Stimulated activated CD8-positive, alpha-beta memory T cell treated with anti-CD3 and anti-CD28 coated beads, Interleukin-12 subunit alpha, Interleukin-12 subunit beta, amount 100 ng/mL, for 24 hours (primary cell): ENCODE measurements around the gene NEIL3.

Source experiments
- DNase-seq: peaks from one replicate; pipeline ENCODE4 v3.0.0-alpha.2; 2020; ENCODE audit errors: extremely low read depth

NEIL3 gene

DNA sequence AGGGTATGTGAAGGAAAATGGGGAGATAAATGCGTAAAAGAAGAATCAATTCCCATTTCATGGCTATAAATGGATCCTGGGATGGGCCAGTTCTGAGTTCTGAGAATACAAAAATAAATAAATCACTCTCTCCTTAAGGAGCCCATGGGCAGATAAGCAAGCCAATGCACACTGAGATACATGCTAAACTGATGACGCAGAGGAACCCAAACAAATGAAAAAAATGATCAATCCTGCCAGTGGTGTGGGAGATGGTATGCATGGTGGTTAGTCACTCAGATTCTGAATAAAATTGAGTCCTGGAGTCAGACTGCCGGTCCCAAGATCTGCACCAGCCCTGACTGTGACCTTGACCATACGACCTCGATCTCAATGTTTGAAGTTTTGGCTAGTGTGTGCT, 59.7 kb downstream of the NEIL3 start:
- DNase-seq = no peak

DNA sequence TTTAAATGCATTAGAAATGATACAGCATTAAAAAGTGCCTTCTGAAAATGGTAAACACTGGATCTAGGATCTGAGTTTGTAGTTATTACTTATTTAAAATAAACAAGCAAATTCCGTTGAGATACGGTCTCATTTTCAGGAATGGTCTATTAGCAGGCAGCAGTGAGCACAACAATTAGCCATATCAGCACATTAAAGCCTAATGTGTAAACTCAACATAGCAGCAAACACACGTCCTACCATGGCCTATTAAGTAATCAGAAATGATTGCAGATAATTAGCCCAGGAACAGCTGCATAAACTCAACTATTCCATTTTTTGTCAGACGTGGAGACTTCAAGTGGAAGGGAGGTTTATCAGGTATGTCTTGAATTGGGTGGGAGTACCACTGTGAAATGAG, 61.8 kb downstream of the NEIL3 start:
- no peak for DNase-seq

DNA sequence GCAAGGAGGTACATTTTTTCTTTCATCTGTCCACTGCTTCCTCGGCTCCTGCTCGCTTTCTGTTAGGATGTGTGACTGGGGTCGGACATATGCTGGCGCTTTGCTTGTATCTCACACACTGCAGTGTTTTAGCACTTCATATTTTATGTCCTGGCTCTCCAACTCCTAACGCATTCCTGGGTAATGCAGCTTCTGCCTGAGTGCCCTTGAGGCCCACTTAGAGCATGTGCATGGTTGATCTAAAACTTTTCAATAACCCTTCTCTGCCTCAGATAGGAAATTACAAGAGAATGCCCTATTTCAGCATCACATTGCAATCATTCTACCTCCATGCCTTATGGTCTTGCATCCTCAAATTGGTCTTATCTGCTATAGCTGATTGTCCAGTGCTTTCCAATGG, 65.3 kb downstream of the NEIL3 start:
- no peak for DNase-seq

DNA sequence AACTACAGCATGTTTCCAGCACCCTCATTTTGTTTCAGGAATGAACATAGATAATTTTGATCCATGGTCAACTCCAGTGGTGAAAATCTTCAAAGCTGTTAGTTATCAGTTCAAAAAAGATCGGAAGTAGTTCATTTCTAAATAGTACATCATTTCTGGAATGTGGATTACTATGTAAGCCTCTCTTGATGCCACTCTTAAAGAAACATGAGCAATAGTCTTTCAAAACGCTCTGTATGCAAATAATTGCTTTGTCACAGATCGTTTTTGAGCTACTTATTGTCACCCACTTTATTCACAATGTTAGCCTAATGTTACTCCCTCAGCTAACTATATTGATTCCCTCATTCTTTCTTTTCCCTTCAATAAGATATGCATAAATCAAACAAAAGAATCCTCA, 65.7 kb downstream of the NEIL3 start:
- DNase-seq = no peak

DNA sequence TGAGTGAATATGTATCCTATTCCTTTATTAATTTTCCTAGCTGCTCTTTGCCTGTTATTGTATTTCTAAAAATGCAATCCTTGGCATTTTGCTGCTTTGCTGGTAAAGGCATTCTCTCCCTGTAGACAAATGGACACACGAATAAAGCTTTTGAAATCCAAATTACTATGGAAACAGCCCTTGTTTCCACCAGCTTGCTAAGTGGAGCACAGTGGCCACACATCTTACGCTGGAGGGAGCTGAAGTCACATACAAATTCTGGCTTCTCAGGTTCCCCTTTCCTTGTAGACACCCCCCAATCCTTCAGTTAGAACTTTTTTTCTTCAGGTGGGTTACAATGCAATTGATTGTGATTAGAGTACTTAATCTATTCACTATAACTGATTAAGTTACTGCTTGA, 66.3 kb downstream of the NEIL3 start:
- DNase-seq = no peak

DNA sequence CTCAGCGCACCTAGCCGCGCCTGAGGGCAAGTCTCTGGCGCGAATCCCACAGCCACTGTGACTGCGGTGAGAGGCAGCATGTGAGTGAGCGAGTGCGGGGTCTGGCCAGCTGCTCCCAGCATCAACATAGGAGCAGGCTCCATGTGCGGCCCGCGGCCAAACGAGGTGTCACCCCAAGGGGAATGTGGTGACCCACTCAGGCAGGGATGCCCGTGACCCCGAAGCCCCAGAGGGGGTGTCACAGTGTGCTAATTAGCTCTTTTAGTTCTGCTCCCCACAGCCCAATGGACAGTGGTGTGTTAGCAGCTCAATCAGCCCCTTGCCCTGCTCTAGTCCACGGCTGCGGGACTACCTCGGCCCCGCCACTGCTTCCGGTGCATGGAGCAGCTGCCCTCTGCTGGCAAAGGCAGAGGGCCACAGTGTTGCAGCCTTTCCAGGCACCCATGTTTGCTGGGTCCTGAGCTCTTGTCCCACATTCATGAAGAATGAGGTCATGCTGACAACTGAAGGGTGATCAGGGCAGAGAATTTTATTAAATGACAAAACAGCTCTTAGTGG, 71.1 kb downstream of the NEIL3 start:
- DNase-seq = no peak

DNA sequence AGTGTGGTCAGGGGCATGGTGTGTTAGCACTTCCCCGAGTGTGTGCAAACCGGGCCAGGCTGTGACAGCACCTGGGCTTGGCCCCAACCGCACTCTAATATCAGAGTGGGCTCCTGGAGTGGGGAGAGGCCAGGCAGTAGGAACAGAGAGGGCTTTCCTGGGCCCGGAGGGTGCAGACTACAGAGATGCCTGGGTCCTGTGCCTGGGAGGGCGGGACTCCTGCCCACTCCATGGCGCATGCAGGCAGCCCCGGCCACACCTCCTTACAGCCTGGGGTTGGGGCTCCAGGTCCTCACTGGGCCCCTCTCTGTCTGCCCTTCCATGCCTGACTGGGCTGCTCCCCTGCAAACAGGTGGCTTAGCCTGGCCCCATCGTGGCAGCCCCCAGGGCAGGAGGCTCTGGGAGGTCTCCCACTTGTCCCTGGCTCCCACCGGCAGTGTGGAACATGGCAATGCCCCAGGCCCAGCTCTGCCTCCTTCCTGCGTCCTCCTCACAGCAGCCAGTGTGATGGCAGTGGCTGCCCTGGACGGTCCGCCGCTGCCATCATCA, 72.2 kb downstream of the NEIL3 start:
- DNase-seq = no peak

DNA sequence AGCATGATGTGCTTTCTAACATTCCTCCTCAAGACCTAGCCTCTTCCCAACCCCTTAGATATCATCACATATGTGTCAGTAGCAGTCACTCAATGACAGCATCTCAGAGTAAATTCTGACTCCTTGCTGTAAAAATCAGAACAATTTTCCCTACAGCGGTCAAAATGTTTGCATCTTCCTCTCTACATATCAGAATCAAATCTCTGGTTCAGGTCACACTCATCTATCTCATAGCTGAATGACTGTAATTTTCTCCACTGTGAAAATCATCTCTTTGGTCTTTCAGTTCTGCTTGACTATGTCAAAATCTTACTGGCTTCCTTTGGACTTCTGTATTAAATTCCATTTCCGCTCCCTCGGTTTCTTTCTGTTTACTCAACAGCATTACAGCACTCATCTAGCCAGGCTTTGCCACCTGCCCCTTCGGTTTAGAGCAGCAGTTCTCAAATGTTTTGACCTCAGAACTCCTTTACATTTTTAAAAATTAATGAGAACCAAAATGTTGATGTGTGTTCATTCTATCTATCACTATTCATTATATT, 75.3 kb downstream of the NEIL3 start:
- no peak for DNase-seq

DNA sequence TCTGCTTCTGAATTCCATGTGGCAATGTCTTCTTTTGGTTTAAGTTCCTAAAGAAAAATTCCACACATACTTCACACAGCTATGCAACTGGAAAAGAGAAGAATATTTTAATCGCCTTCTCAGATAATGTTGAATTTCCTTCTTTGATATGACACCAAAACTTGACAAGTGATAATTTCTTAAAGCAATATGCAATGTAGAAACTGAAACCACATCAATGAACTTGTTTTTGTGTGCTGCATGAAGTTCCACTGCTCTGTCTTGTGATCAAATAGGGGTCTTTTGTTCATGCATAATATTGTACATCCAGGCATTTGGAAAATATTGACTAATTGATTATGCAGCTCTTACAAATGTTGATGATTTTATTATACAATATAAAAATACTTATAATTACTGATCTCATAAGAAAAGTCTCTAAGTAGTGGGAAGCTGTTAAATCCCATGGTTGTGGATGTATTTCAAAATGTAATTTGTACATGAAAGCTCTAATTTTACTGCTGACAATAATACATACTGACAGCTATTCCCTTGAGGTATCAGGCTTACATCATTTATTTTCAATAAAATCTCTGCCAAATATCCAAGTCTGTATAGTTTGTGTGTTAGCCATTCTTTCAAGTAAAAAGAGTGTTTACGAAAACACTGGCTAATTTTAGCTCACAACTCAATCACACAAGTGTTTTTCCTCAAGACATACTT, 76.1 kb downstream of the NEIL3 start:
- DNase-seq = no peak

DNA sequence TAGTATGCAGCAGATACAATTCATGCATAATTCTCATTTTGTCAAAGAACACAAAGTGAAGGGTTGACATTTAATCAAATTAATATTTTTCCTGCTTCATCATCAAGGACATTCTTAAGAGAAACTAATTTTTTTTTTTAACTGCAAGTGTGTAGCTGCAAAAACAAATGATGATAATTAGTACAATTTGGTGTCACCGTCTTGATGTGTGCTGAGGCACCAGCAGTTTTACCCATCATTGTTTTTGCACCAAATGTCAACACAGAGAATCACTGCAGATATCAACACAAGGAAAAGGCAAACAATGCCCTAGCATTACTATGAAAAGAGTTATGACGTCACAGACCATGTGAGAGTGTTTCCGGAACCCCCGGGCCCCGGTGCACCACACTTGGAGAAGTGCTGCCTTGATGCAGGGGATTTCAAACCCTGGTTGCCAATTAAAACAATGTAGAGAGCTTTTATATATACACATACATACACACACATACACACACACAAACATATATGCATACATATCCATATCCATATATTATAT, 76.7 kb downstream of the NEIL3 start:
- no peak for DNase-seq

DNA sequence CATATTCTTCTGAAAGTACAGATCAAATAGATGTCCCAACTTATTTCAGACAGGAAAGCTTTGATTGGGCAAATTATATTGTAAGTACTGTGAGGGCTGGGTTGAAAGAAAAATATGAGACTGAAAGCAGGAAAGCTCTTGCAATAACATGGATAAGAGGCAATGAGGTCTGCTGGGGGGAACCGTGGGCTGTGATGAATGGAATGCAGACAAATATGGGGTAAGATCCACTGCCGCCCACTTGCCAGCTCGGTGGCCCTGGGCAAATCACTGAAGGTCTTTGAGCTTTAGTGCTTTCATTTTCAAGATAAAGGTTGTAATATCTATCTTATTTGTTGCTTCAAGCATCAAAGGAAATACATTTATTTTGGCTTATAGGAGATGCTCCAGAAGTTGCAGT, 81.6 kb downstream of the NEIL3 start:
- DNase-seq = no peak

DNA sequence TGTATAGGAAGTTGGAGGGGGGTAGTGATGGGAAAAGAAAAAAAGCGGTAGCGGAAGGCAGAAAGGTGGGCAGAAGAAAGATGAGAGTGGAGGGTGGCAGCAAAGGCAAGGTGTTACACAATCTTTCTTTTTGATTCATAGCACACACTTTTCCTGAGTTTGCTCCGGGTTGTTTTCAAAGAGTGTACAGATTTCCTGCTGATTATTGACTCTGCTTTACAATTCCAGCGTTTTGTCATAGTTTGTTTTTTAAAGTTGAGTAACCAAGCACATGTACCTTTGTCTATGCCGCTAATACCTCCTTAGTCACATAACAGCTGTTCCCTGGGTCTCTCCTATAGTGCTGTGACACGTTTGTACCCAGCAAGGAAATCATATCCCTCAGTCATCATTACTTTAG, 82.3 kb downstream of the NEIL3 start:
- no peak for DNase-seq

DNA sequence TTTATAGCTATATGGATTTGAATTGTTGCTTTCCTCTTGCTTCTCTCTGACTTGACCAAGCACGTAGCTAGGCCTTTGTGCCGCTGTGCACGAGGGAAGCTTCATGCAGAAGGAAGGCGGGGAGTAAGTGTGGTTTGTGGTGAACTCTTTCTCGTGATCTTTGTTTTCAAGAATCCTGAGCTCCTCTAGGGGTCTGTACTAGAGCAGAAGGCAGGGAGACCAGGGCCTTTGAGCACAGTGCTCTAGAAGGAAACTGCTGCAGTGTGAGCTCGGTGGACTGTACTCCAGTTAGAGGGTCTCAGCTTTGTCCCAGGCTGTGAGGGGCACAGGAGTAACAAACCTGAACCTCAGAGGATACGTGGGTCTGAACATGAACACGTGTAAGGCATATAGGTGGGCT, 83.6 kb downstream of the NEIL3 start:
- no peak for DNase-seq

DNA sequence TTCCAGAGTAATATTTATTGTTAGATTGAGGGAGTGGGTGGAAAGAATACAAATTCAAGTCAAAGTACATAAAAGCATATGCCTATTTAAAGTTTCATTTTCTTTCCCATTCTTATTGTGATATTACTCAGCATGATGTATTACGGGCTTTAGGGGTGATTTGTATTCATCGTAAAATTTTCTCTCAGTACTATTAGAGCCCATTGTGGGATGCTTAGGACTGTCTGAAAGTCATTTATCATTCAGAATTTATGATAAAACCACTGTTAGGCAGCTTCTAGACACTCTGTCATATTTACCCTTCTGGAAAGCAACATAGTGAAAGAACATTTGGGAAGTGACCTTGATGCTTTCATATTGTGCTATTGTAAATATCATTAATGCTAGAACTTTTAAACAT, 86.7 kb downstream of the NEIL3 start:
- no peak for DNase-seq

DNA sequence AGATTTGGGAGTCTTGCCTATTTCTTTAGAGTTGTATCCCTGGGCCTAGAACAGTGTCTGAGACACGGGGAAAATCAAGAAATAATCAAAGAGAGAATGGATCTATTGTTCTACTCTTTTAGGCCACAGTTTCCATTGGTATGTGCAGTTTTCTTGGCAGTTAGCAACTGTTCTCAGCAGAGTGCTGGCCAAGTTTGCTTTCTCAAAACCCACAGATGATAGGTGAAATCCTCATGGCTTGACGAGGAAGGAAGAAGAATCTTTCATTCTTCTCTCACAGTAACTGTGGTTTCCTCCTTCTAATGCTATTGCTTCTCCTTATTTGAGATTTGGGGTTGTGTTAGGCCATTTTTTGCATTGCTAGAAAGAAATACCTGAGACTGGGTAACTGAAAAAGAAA, 90.4 kb downstream of the NEIL3 start:
- no peak for DNase-seq

DNA sequence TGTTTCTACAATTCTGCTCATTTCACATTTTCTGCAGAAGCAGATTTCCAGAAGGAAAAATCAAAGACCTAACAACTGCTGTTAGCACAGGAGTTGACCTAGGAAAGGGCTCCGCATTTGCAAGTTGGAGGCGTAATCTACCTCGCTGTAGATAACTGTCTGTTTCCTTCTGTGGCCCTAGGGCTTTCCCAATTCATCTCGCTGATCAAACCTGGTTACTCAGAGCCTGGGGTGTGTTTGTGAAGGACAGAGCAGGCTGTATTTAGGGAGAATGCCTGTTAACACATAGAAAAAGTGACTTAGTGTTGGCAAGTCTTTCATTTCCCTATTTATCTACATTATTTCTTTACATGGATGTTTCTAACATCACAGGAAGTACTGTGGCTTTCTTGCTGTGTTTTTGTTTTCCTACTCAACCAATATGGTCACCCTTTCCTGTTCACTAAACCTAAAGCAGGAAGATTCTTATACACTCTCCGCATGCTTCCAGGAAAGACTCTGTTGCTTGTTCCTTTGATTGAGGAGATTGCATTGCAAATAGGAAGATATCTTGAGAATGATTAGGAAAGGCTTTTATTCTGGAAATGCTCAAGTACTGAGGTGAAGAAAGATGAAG, 92.1 kb downstream of the NEIL3 start:
- DNase-seq = no peak

DNA sequence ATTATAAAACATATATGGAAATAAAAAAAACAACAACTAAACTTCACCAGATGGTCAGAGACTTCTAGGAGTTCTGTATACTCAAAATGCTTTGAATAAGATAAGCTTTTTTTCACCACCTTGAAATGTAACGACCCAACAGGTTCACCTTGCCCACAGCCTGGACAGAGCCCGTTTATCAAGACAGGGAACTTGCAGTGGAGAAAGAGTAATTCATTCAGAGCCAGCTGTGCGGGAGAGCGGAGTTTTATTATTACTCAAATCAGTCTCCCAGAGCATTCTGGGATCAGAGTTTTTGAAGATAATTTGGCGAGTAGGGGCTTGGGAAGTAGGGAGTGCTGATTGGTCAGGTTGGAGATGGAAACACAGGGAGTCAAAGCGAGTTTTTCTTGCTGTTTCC, 94.1 kb downstream of the NEIL3 start:
- no peak for DNase-seq

DNA sequence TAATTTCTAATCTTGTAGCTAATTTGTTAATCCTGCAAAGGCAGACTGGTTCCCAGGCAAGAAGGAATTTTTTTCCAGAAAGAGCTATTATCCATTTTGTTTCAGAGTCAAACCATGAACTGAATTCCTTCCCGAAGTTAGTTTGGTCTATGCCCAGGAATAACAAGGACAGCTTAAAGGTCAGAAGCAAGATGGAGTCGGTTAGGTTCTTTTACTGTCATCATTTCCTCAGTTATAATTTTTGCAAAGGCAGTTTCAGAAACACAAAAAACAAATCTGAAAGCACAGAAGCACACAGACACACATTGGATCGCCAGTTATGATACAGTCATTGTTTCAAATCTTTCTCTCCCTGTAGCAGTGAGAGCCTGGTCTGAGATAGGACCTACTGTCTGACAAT, 94.7 kb downstream of the NEIL3 start:
- DNase-seq = no peak

DNA sequence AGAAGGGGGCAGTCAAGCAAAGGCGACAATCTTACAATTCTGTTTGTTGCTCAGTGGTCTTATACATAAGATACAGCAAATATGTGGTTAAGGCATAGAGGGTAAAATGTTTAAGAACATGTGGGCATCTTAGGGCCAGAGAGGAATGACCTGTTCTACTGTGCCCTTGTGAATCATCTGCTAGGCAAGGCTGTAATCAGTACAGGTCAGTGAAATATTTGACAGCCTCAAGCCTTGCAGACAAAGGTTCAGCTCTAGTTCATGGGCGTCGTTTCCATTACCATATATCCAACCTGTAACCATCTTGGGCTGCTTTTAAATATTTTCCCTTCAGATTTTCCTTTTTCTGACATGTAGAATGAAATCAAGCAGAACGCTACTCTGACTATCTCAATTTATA, 95.3 kb downstream of the NEIL3 start:
- DNase-seq = no peak

DNA sequence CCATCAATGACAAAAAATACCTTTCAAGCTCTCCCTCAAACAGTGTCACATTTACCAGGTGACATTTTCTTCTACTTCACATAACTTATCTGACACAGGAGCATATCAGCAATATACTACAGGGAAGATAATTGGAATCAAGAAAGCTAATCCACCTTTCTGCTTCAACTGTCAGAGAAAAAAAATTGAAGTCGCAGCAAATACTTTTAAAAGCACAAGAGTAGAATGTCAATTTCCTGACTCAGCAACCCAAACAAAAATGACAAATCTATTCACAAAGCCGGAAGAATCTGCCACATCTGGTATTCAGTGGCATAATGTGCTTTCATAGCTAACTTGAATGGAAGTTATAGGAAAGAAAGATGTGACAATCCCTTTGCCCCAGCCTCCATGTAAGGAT, 95.8 kb downstream of the NEIL3 start:
- no peak for DNase-seq

DNA sequence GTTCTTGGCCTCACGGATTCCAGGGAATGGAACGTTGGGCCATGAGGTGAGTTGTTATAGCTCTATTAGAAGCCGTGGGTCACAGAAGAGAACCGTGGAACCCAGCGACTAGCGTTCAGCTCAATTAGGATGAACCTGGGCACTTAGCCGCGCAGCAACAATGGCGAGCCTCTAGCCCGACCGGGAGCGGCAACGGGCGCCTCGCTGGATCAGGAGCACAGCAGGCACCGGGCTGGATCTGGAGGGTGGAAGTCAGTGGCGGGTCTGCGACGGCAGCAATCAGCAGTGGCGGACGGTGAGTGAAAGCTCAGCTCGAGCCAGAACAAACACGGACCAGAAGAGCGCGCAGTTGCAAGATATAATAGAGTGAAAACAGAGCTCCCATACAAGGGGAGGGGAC, 98.3 kb downstream of the NEIL3 start:
- DNase-seq = no peak

DNA sequence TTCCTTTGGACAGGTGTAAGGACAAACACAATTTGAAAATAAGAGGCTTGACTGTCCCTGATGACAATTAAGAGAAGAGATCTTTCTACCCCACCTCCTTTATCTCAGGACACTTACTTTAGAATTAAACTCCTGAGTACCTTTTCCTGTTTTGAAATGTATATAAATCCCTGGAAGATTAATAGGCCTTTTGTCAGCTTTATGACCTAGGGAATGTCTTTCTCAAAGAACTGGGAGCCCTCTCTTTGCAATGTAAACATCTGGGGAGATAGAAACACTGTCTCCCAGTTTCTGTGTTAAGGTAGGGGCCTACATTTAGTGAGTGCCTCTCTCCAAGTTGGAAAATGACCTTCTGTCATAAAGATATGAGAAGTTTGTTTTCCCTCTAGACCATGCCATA, 100.9 kb downstream of the NEIL3 start:
- no peak for DNase-seq

DNA sequence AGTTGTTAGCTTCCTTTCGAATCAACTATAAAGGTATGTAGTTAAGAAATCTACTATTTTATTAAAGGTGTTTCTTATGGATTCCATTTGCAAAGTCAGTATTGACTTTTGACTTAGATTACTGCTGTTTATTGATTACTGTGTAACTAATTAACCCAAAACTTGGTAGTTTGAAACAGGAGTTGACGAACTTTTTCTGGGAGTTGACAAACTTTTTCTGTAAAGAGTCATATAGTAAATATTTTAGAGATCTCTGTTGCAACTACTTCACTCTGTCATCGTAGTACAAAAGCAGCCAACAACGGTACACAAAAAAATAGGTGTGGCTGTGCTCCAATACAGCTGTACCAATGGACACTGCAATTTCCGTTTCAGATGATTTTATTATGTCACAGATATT, 102.3 kb downstream of the NEIL3 start:
- no peak for DNase-seq
